Daoy (cell line): ENCODE data around the gene NHEJ1. TPM values are rescaled to one million over a fixed set of nuclear protein-coding genes. Genes with fewer than 3 reads are reported as not detected.

ENCODE experiments used
- DNase-seq: peaks from one replicate; pipeline ENCODE4 v3.0.0-alpha.2; 2015; ENCODE audit warnings: low read depth
- total RNA-seq: library from RNA; depleted of rRNA; stranded (reverse); fragments of >200 nt; shearing (Covaris generic); gene quantifications from 2 replicates; pipeline ENCODE4 v1.2.3, GENCODE V29; 2014

NHEJ1 gene
- total RNA-seq, 1 experiment from 2014 or later, result 22.0 TPM

DNA sequence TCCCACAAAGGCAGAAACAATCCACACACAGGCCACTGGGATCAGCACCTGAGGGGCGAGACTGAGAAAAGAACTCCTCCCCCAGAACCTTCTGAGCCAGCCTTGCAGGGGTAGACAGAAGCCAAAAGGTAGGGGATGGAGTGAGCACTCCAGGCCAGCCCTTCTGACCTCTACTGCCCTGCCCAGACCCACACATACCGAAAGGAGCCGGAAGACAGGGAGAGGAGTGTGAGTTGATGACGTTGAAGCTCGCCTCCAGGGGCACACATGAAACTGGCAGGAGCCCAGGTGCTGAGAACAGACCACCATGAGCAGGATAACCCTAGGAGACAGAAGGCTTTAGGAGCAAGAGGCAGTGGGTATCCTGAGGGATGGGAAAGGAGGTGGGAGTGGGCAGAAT is 7.4 kb upstream of the NHEJ1 start:
- DNase-seq, result no peak

DNA sequence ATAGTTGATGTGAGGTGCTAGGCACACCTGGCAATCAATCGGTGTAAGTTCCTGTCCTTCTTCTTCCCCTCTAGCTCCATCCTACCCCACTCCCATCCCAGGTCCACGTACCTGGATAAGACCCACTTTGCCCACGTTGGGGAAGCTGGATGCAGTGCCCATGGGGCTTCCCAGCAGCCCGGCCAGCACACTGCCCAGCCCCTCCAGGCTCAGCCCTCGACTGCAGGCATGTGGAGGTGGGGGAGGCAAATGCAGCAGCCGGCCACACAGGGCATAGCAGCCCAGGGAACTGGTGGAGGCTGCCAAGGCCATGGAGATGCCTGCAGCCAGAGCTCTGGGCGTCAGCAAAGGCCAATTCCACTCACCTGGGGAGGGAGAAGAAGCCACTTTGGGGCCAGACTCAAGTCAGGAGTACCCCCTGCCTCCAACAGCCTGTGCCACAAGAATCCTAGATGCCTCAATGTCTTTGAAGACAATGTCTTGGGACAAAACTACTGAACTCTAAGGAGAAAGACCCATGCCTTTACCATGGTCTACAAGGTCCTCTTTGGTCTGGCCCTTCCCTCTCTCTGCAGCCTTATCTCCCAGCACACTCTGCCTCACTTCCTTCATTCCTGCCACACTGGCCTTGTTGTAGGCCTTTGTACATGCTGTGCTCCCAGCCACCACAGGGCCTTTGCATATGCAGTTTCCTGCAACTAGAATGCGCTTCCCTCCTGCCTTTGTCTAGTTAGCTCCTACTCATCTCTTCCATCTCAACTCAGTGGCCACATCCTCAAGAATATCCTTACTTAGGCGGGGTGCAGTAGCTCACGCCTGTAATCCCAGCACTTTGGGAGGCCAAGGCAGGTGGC is 4.7 kb upstream of the NHEJ1 start:
- no peak for DNase-seq

DNA sequence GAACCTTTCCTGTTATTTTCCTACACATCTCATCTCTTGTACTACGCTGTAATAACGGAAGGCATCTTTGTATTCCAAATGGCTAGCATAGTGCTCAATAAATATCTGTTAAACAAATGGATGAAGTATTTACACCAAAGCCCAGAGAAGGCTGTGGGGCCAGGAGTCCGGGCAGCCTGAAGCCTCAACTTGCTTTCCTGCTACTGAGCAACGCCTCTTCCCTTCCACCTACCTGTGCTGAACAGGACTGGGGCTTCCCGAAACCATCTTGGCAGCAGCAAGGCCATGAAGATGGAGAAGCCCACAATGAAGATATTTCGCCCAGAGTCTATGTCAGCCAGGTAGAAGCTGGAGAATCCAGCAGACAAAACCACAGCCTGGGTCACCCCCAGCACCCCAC is 2.5 kb upstream of the NHEJ1 start:
- no peak for DNase-seq

DNA sequence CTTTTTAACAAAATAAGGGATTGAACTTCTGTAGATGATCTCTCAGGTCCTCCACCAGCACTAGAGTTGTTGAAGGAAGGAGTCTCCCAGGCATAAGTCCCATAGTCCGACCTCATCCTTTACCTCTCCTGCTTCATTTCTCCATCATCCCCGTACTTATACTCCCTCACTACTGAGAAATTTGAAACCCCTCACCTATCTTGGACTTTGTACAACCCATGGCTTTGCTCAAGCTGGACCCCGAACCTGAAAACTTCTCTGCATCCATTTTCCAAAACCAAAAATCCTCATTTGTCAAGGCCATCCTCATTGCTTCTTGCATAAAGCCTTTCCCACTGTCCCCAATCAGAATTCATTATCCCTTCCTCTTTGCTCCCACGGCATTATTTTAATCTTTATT is 482 bp upstream of the NHEJ1 start:
- no peak for DNase-seq

DNA sequence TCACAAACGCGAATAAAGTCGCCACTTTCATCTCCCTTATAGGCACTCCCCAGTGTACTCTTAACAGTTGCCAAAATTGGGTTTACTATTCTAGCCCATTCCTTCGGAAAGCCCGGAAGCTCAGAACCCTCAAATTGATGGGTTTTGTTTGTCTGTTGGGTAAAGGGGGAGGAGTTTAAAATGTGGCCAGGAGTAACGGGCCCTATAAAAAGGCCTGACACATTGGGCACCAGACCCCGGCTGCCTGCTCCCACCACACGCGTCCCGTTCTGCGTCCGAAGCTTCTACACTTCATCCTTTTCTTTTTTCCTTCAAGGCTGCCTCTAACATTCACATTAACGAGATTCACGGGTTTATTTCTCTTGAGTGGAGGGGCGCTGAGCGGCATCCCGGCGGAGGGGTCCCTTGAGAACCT is 837 bp downstream of the NHEJ1 start:
- DNase-seq, result no peak

DNA sequence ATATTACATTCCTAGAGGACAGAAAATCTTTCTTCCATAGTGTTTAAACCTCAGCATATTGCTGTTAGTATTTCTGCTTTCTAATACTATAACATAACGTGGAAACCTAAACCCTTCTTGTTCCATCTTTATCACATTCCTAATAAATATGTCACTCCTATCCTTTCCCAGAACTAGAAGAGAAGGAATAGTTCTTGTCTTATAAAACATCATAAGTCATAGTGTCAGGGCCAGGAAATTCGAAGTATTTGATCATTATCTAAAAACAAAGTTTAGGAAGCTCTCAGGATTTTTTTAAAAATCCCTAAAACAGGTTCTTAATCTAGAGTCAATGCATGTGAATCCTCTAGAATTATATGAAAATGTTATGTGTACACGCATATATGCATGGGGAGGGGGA is 2.0 kb downstream of the NHEJ1 start:
- no peak for DNase-seq

DNA sequence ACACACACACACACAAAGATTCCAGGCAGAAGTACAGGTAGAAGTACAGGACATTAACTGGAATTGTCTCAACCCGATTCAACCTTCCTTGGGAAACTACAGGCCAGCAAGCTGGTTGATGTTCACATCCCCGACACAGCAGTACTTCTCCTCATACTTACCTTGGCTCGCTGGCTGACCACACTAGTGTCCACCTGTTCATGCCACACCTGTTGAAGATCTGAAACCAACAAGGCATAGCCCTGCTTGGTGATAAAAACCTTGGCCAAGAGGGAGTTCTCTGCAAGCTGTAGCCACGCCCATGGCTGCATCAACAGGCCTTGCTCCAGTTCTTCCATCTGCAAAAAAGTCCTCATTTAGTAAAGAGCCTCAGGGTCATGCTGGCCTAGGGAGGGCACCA is 2.6 kb downstream of the NHEJ1 start:
- no peak for DNase-seq

DNA sequence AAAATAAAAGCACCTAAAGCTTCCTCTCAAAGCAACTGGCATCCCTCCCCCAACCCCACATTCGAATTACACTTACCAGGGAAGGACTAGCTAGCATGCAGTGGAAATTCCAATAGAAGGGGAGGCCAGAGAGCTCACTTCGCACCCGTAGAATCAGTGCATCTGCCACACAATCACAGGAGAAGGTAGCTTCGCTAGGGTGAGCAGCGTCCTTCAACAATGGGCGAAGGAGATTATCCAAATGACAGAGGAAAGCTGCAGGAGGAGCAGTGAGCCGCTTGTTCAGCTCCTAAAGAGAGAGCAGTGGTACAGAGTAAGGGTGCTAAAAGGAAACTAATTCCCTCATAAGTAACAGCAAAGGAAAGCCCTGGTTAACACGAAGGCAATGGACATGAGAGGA is 3.2 kb downstream of the NHEJ1 start:
- DNase-seq, result no peak

DNA sequence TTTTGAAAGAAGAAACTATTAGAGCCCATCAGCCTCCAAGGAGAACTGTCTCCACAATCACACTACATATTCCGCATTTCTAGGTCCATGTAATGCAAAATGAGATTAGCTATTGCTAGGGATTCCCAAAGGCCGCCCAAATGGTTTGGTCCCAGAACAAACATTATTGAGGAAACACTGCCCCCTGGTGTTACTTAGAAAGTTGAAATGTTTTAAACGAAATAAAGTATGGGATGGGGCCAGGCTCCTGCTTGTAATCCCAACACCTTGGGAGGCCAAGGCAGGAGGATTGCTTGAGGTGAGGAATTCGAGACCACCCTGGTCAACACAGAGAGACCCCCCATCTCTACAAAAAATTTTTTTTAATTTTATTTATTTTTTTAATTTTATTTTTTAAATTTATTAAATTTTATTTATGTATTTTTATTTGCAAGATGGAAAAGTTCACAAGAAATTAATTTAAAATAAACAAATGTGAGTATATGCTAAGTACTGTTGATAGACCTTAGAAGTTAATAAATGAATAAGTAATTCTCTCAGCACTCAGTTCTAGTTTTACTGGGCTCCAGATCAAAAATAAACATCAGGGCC is 5.5 kb downstream of the NHEJ1 start:
- peak; percentile 61 for DNase-seq

DNA sequence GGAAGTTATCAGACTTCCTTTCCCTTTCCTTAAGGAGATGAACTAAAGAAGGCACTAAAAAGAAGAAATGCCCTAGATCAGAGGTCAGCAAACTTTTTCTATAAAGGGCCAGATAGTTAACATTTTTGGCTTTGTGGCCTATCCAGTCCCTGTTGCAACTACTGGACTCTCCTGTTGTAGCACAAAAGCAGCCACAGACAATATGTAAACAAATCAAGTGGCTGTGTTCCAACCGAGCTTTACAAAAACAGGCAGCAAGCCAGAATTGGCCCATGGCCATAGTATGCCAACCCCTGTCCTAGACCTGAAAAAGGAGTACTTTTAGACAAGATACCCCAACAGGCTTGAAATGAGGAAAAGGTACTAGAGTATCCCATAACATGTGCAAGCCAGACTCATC is 10.9 kb downstream of the NHEJ1 start:
- no peak for DNase-seq

DNA sequence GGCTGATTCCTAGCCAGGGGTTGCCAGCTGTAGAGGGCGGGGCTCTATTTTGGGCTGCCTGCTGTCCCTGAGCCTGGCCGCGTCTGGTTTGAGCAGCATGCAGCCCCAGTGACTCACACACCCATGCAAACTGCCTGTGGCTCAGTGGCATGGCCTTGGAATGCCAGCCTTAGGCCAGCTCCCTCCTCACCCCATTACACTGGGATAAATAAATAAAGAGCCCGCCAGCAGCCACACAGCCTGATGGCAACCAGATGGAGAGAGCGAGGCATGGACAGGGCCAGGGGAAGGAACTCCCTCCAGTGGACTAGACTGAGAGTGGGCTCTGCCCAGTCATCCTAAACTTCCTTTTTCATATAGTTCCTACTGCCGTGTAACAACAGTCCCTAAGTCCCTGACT is 18.3 kb downstream of the NHEJ1 start:
- peak; percentile 96 for DNase-seq

DNA sequence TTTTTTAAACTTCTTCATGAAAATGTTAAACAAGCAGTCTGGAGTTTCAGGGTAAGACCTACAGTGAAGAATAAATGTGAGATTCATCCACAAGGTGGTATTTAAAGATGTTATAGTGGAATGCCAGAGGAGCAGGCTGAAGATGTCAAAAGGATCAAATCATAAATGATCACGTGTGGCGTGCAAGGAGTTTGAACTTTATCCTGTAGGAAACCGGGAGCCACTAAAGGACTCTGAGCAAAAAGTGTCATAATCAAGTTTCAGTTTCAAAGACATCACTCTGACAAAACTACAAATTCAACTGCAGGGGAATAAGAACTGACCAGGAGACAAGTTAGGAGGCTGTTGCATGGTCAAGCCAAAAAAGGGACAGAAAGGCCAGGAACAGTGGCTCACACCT is 19.9 kb downstream of the NHEJ1 start:
- DNase-seq, result no peak

DNA sequence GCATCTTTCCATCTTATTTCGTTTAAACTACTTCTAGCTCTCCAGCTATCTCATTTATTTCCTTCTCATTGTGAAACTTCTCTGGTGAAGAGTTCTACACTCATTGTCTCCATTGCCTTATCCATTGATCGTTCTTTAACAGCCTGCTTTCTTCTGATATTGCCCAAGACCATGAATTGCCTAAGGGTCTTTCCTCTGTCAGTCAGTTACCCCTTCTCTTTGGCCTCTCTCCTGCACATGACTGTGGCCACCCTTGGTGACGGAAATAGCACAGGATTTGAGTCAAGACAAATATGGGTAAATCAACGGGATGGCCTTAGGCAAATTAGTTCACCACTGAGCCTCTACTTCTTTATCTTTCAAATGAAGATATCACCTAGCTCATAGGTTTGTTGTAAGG is 26.6 kb downstream of the NHEJ1 start:
- no peak for DNase-seq

DNA sequence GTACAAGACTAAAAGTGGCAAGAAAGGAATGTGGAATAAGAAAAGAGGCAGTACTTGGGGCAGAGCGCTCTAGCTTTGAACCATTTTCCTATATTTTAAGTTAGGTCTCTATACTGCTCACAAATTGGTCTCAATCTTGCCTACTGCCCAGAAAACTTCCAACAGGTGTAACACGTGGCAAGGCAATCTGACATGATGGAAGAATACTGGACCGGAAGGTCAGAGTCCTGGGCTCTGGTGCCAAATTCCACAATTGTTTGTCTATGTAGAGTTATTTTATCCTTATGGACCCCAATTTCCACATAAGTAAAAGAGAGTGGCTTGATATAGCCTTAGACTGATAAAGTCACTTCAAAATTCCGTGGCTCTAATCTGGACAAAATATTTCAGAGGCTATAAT is 28.9 kb downstream of the NHEJ1 start:
- no peak for DNase-seq

DNA sequence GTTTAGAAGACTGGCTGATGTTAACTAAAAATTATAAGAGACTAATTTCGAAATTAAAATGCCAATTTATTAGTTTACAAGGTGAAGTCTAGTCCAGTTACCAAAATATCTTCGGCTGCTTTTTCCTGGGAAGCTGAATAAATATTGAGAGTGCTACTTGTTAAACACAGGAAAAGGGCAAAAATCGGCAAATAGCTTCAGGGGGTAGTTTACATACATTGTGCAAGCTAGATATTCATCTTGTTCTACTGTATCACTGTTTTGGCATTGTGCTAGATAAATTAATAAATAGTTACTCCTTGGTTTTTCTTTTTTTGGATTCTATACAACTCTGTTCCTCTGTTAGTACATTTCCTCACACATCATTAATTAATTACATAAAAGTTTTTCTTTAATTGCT is 29.3 kb downstream of the NHEJ1 start:
- DNase-seq, result no peak

DNA sequence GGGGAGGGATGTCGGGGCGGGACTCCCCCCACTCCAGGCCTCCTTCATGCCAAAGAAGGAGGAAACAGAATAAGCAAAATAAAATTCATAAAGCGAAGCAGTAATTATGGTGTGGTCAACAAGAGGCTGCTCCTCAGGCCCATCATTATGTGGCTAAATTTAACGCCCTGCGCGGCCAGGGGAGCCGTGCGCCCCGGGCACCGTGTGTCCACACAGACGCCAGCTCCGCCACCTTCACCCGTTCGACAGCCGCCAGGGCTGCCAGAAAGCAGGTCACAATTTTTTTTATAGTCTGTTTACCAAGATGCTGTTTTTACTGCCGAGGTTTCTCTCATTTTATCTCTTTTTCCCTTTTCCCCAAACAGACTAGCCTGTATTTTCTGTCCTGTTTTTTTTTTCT is 31.0 kb downstream of the NHEJ1 start:
- DNase-seq, result no peak

DNA sequence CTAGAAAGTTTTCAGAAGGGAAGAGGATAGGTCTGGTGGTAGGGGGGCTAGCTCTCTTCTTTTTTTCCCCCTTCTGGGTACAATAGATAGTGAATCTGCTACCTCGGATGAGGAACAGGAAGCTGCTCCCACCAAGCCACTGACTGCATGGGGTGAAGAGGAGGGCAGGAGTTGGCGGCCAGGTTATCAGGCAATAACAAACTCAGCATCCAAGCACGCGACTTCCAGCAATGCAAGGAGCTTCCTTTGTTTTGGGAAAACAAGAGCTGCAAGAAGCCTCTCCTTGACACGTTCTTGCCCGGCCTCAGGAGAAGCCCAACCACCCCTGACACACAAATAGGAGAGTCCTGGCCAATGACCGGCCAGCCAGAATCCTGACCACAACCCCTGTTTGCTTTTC is 32.2 kb downstream of the NHEJ1 start:
- DNase-seq, result no peak

DNA sequence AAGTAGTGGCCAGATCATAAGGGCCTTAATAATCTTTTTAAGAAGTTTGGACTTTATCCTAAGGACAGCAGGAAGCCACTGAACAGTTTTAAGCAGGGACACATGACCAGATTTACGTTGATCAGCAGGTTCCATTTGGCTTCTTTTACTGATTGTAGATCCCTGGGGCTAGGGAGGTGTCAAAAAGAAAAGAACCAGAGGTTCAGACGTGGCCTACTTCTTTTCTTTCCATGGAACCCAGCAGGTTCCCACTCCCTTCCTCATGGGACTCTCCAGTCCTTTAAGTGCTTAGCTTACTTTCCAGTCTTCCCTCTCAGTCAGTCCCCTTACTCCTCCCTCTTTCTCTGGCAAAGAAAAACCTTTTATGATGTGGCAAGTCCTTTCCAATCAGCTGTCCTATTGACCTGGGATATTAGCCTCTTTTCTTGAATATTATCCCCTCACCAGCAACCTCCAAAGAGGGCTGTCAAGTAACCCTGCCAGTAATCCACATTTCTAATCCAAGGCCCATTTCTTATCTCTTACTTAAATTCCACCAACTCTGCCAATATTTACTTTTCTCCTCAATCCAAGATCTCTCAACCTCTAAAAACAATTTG is 33.5 kb downstream of the NHEJ1 start:
- no peak for DNase-seq

DNA sequence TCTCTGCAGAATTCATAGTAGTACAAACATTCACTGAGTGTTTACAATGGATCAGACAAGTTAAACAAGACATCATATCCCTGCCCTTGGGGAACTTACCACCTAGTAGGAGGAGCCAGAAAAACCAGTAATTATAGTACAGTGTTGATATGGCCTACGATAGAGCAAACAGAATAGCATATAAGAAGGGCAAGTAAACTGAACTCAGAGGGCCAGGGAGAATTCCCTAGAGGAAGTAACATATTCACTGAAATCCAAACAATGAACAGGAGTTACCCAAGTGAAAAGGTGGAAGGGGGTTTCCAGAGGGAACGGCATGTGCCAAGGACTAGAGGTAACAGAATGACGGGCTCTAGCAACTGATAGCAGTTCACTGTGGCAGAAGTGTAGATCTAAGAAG is 34.1 kb downstream of the NHEJ1 start:
- DNase-seq, result no peak

DNA sequence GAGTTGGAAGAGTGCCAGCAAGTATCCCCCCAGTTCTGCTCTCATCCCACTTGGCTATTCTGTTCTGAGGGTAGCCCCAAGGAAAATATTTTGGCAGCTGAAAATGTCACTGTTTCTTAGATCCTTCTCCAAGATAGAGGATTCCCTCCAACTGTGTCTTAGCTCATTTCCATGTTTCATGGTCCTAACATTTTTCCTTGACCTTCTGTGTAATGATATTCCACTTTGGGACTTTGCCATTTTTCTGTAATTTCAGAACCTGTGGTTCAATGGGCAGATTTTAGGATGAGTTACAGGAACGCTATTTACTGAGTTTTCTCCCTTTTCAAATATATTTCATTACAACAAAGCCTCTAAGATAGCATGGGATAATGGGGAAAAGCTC is 34.7 kb downstream of the NHEJ1 start:
- DNase-seq, result no peak

DNA sequence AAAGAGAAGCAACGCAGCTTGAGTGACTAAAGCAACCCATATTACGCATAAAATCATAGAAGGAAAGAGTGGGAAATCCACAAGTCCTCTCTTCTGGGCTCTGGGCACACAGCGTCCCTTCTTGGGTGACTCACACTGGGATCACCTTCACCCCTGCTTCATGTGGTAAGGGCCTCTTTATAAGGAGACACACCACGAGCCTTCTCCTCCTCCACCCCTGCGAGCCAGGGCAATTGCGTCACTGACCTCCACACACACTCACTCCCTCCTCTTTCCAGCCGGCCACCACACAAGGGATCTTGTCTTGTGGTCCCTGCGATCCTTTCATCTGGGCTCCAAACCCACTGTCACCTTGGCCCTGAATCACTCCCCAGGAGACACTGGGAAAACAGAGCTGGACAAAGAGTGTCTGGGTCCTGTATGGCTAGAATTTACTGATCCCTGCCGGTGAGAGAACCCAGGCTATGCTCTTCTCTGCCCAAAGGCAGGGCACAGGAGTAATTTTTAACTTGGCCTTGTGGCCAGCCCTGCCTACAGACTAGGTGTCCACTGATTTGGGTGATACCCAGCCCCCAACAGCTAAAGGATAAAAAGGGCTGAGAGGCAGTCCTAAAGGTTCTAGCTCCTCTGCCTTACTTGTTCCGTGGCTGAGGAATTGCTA is 35.3 kb downstream of the NHEJ1 start:
- DNase-seq, result peak; percentile 93

DNA sequence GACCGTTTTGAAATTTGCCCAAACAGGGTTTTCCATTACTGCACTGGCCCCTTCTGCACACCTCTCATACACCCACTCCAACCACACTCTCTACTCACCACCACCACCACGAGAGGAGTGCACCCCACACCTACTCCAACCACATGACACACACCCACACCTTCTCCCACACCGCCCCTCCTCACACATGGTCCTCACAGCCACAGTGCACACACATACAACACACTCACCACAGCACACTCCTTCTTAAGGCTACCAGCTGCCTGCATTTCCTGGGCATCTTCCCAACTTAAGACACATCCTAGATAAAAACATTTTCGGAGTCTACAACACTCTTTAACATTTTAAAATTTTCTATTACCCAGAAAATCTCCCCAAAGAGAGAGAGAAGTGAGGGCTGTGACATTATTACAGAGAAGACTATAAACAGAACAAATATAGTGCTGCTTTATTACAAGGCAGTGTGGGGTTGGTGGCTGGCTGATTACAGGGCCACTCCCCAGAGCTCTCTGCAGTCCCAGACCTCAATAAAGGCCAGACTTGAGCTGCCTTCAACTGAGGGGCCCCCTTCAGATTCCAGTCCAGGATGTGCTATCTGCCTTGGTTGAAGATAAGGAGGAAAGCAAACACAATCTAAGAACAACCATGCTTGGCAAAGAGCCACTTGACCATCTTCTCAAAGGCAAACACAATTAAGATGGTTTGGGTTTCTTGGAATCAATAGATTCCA is 36.1 kb downstream of the NHEJ1 start:
- DNase-seq, result peak; percentile 7
